ENCODE data around the gene NFAM1. TPM values are rescaled to one million over a fixed set of nuclear protein-coding genes. Genes with fewer than 3 reads are reported as not detected.
A peak's percentile ranks its signal among the peaks of the same experiment; 100 is the strongest.

NFAM1 gene
- total RNA-seq, 2 donors from 2014 or later, result 0.07 to 0.54 TPM

DNA sequence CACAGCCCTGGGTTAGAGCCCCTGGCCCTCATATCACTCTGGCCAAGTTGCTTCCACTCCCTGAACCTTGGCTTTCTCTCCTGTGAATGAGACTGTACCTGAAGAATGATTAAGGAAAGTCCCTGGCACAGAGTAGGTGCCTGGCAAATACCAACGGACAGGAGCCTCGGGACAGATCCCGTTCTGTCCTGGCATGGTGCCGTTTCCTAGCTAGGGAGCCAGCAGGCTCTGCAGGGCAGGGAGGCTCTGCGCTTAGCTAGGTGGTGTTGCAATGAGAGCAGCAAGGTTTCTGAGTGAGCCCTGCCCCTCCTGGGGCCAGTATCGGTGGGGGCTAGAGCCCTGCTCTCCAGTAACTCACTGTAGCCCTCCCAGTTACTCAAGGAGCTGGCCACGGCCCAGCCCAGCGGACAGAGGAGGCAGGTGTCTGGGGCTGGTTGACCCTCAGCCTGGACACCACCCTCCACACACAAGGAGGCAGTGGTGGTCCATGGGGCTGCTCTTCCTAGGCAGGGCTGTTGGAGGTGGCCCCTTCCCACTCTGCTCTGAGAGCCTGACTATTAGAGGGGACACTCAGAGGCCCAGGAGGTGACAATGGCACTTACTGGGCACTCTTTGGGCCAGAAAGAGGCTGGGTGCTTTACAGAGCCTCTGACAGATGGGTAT lies 74.4 kb downstream of the NFAM1 start:
- H3K27ac Mint-ChIP-seq, result no peak overlapping the region
- ATAC-seq (no peak), DNase-seq (ENCODE audit: low spot score in 2 of 2) (no peak)
- H3K36me3 Mint-ChIP-seq, result no peaks in the 10 kb centered on the region
- H3K9me3 Mint-ChIP-seq, result no peaks in the 10 kb centered on the region

DNA sequence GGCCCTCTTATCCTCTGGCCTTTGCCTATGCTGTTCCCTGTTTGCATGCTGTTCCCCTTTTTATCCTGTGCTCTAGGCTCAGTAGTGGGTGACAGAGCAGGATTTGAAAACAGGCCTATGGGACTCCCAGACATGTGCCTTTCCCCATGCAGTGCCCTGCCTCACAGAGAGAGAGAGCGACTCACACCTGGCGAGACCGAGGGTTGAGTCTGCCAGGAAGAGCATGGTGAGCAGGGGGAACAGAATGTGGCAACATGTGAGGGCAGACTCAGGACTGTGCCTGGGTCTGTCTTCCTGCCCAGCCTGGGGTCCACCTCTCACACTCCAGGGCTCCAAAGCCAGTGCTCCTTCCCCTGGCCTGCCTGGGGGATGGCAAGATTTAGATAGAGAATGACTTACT lies 75.0 kb downstream of the NFAM1 start:
- H3K27ac Mint-ChIP-seq, result no peak overlapping the region
- DNase-seq (ENCODE audit: low spot score in 2 of 2) (no peak), ATAC-seq (no peak)
- no peaks in the 10 kb centered on the region for H3K9me3 Mint-ChIP-seq
- no peaks in the 10 kb centered on the region for H3K36me3 Mint-ChIP-seq

DNA sequence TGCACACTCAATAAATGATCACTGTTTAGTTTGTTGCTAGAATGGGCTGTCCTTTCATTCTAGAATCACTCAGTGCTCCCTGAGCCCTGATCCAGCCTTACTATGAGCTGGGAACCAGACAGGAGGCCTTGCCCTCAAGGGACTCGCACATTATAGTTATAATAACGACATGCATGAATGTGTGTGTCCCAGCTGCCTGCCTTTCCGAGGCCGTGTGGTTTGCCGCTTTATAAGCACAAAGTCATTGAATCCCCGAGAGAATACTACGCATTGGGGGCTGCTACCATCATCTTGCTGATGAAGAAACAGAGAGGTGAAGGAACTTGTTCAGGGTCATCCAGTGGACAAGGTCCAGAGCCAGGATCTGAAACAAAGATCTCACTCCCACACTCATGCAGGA lies 75.7 kb downstream of the NFAM1 start:
- Mint-ChIP-seq H3K36me3 (no peaks in the 10 kb centered on the region), H3K9me3 (no peaks in the 10 kb centered on the region), H3K27ac (no peak overlapping the region)
- ATAC-seq, result no peak
- no peak for DNase-seq (ENCODE audit: low spot score in 2 of 2)

DNA sequence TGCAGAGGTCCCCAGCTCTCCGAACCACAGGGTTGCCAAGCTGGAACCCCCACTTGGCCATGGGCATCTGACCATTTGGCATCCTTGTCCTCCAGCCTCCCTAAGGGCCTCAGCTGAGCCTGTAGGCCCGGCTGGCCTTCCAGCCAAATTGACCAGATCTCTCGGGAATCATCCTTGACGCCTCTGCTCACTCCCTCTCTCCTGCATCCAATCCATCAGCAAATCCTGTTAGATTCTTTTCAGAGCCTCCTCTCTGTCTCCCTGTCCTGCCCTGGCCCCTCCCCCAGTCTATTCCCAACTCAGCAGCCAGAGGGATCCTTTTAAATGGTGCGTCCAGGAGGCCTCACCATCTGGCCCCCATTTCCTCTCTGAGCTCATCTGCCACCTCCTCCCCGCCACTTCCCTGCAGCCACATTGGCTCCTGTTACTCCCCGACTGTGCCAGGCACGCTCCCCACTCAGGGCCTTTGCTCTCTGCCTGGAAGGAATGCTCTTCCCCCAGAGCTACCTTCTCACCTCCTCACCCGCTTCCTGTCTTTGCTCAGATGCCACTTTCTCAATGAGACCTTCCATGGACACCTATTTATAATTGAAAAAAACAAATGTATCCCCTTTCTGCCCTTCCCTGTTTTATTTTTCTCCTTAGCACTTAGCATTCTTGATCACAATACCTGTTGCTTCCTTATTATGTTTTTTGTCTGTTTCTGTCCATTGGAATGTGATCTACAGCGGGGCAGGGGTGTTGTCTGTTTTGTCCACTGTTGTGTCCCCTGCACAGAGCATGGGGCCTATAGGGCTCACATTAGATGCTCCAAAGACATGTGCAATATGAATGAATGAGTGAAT lies 78.1 kb downstream of the NFAM1 start:
- ATAC-seq (no peak), DNase-seq (ENCODE audit: low spot score in 2 of 2) (no peak)
- peak overlapping the region in 1 of 2 donors; percentile 63 for H3K27ac Mint-ChIP-seq
- no peaks in the 10 kb centered on the region for H3K36me3 Mint-ChIP-seq
- no peaks in the 10 kb centered on the region for H3K9me3 Mint-ChIP-seq

DNA sequence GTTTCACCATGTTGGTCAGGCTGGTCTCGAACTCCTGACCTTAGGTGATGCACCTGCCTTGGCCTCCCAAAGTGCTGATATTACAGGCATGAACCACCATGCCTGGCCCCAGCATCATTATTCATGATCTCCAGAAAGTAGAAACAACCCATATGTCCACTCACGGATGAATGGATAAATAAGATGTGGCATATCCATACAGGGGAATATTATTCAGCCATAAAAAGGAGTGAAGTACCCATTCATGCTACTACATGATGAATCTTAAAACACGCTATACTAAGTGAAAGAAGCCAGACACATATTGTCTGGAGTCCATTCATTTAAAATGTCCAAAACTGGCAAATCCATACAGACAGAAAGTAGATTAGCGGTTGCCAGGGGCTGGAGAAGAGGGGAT lies 81.8 kb downstream of the NFAM1 start:
- DNase-seq (ENCODE audit: low spot score in 2 of 2) (no peak), ATAC-seq (no peak)
- Mint-ChIP-seq H3K27ac (peak overlapping the region in 1 of 2 donors; percentile 14), H3K36me3 (no peaks in the 10 kb centered on the region), H3K9me3 (no peaks in the 10 kb centered on the region)

DNA sequence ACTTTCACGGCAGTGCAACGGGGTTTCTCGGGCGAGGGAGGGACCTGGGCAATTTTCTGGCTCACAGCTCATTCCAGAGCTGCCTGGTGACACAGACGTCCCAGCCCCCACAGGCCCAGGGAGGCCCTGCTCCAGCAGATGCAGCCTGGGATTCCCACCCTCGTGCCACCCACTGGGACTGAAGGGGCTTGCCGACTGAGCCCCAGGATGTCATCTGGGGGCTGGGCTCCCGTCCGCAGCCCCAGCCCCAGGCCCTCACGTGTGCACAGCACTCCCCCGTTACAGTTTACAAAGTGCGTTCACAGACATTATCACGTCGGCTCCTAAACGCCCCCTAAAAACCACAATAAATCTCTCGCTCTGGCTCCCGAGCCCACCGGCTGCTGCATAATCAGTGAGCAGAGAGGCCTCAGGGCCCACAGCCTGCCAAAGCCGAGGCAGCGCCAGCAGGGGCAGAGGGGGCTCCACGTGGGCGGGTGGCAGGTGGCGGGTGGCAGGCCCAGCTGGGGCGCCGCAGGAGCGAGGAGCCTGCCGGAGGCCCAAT lies 84.8 kb downstream of the NFAM1 start:
- Mint-ChIP-seq H3K9me3 (no peaks in the 10 kb centered on the region), H3K36me3 (no peaks in the 10 kb centered on the region), H3K27ac (no peak overlapping the region)
- DNase-seq (ENCODE audit: low spot score in 2 of 2), result no peak
- ATAC-seq, result no peak

DNA sequence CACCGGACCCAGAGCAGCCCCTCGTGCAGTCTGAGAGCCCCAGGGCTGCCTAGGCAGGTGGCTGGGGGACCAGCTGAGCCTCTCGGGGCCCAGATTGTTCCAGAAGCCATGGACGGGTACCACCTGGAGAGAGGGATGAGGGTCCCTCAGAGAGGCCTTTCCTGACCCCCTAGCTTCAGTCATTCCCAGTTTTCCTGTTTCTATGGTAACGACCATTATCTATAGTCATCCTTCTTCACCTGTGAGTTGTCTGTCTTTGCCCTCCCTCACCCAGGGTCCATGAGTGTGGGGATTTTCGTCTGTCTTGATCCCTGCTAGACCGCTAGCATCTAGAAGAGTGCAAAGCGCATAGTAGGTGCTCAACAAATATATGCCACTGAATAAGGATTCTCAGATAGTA lies 85.5 kb downstream of the NFAM1 start:
- Mint-ChIP-seq H3K9me3 (no peaks in the 10 kb centered on the region), H3K36me3 (no peaks in the 10 kb centered on the region), H3K27ac (no peak overlapping the region)
- DNase-seq (ENCODE audit: low spot score in 2 of 2), result no peak
- ATAC-seq, result no peak

DNA sequence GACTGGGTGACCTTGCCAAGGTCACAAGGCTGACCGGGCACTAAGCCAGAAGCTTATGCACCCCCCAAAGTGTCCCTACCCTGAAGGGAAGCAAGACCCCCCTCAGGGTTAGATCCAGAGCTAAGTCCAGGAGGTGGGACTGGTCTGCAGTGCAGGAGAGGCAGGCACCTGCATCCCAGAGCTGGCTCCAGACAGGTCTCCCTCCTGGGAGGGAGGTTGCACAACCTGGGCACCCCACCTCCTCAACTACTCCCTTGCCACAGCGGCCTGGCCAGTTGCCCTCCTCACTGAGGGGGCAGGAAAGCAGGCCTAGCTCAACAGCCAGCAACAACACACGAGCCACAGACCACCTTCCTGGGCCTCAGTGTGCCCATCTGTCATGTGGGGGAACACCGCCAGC lies 86.7 kb downstream of the NFAM1 start:
- no peaks in the 10 kb centered on the region for H3K9me3 Mint-ChIP-seq
- no peaks in the 10 kb centered on the region for H3K36me3 Mint-ChIP-seq
- DNase-seq (ENCODE audit: low spot score in 2 of 2), result no peak
- ATAC-seq, result no peak
- H3K27ac Mint-ChIP-seq, result no peak overlapping the region

DNA sequence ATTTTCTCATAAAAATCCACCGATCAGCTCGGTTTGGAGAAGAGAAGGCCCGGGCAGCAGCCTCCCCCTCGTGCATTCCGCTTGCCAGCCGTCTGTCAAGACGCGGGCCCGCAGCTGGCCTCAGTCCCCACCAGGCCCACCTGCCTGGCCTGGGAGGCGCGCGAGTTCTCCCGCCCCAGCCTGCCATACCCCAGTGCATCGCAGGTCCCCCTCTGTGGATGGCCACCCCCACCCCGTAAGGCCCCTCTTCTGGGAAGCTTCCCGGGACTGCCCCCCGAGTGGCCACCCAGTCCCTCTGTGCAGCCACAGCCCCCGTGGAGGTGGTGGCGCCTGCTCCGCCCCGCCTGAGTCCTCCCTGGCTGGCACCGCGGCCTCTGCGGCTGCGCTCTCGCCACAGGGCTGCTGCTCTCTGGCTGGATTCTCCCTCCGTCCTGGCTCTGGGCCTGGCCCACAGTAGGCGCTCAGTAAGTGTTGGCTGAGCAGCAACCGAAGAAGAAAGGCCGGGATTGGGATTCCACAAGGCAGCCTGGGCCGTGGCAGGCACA lies 87.8 kb downstream of the NFAM1 start:
- no peaks in the 10 kb centered on the region for H3K36me3 Mint-ChIP-seq
- H3K9me3 Mint-ChIP-seq, result no peaks in the 10 kb centered on the region
- no peak for ATAC-seq

DNA sequence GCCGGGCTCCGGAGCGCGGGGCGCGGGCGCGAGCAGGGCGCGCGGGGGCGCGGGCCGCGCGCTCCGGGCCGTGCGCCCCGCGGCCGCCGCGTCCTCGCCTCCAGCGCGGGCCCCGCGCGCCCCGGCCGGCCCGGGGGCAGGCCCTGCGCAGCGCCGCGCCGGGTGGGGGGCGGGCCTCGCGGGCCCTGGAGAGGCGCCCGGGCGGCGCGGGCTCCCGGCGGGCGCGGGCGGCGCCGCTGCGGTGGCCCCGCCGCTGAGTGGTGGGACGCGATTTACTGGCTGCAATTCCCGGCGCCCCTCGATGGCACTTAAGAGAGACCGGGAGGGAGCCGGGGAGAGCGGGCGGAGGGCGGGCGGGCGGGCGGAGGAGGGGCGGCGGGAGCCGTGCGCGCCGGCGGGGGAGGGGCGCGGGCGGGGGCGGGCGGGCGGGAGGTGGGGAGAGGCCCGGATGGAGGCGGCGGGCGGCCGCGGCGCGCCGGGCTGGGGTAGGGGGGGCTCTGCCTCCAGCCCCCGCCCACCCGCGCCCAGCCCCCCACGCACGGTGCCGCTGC lies 88.6 kb downstream of the NFAM1 start:
- no peak for DNase-seq (ENCODE audit: low spot score in 2 of 2)
- Mint-ChIP-seq H3K36me3 (no peaks in the 10 kb centered on the region), H3K27ac (no peak overlapping the region), H3K9me3 (no peaks in the 10 kb centered on the region)
- peak; percentile 77 to 85 for ATAC-seq

More for the DNA sequence above, 87.8 kb downstream of the NFAM1 start:
- no peak for DNase-seq (ENCODE audit: low spot score in 2 of 2)
- no peak overlapping the region for H3K27ac Mint-ChIP-seq

DNA sequence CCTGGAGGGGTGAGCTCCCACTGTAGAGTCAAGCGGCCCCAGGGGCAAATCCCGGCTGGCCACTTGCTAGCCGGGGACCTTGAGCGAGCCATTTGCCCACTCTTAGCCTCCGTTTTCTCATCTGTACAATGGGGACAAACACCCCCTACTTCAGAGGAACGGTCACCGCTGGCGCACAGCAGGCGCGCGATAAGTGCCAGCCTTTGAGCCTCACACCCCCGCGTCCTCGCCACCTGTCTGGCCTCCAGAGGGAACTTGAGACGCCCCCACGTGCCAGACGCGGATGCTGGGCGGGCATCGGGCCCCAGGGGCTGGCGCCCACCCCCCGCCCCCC lies 89.1 kb downstream of the NFAM1 start:
- Mint-ChIP-seq H3K27ac (no peak overlapping the region), H3K9me3 (no peaks in the 10 kb centered on the region), H3K36me3 (no peaks in the 10 kb centered on the region)
- ATAC-seq (no peak), DNase-seq (ENCODE audit: low spot score in 2 of 2) (no peak)

DNA sequence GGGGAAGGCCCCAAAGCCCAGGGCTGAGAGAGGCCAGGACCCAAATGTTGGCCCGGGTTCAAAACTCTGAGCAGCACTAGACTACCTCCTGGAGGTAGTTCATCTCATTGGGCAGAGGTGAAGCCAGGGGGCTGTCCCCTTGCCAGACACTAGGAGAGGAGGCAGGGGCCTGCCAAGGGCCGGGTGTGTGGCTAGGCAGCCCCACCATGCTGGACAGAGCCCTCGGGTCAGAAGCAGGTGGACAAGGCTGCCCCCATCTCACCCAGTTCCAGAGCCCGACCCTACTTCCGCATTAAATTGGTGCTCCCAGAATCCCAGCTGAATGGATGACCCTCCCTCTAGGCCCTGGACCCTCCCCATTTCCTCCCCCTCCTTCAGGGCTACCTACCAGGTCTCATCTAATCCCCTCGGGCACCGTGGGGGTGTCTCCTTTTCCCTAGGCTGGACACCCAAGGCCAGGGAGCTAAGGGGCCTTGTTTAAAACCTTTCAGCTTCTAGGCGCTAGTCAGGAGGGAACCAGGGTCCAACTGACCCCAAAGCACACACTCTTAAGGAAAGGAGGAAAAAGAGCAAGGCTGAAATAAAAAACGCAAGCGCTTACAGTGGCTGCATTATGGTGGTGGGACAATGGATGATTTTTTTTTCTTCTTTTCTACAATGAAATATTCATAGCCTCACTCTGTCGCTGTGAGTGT lies 89.6 kb downstream of the NFAM1 start:
- H3K9me3 Mint-ChIP-seq, result no peaks in the 10 kb centered on the region

DNA sequence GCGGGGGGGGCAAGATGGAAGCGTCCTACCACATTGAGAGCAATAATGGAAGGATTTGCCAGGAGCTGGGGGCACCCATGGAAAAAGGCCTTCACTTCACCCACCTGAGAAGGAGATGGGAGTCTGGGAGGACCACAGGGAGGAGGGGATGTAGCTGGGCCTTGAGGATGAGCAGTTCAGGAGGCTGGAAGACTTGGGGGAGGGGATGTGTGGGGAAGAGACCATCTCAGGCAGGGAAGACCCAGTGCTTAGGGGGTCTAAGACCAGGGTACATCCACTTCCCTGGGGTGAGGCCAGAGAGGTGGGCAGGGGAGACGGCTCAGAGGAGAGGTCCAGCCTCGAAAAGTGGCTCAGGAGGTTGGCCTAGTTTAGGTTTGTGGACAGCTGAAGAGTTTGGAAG lies 90.4 kb downstream of the NFAM1 start:
- Mint-ChIP-seq H3K9me3 (no peaks in the 10 kb centered on the region), H3K36me3 (no peaks in the 10 kb centered on the region), H3K27ac (no peak overlapping the region)
- ATAC-seq (no peak), DNase-seq (ENCODE audit: low spot score in 2 of 2) (no peak)

More for the DNA sequence above, 89.6 kb downstream of the NFAM1 start:
- H3K27ac Mint-ChIP-seq, result no peak overlapping the region
- H3K36me3 Mint-ChIP-seq, result no peaks in the 10 kb centered on the region
- DNase-seq (ENCODE audit: low spot score in 2 of 2), result no peak
- no peak for ATAC-seq

DNA sequence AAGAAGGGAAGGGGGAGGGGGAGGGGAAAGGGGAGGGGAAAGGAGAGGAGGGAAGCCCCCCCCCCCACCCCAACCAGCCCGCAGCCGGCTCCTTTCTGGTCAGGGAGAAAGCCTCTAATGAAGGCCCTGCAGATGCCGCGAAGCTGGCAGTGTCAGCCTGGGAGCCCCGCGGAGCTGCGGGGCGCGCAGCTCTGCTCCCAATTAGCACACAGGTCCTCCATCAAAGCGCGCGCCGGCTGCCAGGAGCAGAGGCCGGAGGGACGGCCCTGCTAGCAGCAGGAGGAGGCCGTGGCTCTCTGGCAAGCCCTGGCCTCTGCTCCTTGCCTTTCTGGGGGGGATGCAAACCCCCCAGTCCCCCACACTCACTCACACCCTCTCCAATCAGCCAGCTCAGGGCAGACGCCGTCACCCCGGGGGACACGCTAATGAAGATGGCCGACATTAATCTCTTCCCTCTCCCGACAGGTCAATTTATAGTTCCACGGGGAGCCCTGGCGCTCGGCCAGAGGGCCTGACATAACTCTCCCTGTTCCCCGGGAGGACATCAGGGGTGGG lies 91.3 kb downstream of the NFAM1 start:
- no peak for DNase-seq (ENCODE audit: low spot score in 2 of 2)
- no peak for ATAC-seq
- Mint-ChIP-seq H3K36me3 (no peaks in the 10 kb centered on the region), H3K9me3 (no peaks in the 10 kb centered on the region), H3K27ac (no peak overlapping the region)

DNA sequence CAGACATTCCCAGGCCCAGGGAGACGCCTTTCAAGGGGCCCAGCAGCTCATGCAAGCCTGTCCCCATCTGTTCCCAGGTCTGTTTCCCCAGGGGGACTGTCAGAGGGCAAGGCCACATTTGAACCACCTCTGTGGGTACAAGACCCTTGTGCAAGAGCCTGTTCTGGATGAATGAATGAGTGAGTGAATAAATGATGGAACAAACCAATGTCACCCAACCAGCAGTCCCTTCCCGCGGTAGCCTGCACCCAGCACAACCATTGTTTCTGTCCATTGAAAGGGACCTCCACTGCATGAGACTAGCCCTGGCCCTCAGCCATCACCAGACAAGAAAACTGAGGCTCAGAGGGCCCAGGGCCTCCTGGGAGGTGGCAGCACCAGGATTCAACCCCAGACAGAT lies 92.1 kb downstream of the NFAM1 start:
- peak overlapping the region in 1 of 2 donors; percentile 35 for H3K27ac Mint-ChIP-seq
- H3K9me3 Mint-ChIP-seq, result no peaks in the 10 kb centered on the region
- H3K36me3 Mint-ChIP-seq, result no peaks in the 10 kb centered on the region
- ATAC-seq (no peak), DNase-seq (ENCODE audit: low spot score in 2 of 2) (no peak)

DNA sequence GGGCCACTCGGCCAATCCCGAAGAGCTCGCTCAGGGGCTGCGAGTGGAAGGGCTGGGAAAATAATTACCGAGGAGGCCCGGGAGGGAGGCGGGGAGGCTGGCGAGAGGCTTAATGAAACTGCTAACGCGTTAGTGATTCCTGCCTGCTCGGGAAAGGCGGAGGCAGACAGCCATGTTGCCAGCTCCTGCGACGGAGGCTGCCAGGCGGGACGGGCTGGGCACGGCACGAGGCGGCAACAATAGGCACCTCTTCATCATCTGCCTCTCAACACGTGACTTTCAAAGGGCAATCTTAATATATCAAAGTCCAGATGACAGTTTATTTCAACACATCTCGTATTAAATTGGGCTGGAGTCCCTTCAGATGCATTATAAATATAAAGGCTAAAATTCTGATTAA lies 93.7 kb downstream of the NFAM1 start:
- ATAC-seq (no peak), DNase-seq (ENCODE audit: low spot score in 2 of 2) (no peak)
- Mint-ChIP-seq H3K36me3 (no peaks in the 10 kb centered on the region), H3K27ac (no peak overlapping the region), H3K9me3 (no peaks in the 10 kb centered on the region)

All from activated naive CD4-positive, alpha-beta T cell treated with anti-CD3 and anti-CD28 coated beads, Interleukin-2, amount 50 U/mL, for 72 hours (primary cell).